ENCODE measurements around the gene SNCB. TPM values are rescaled to one million over a fixed set of nuclear protein-coding genes. Genes with fewer than 3 reads are reported as not detected.
A peak's percentile ranks its signal among the peaks of the same experiment; 100 is the strongest.

The SNCB gene
- total RNA-seq, 5 donors from 2014 or later (not counting 1 experiment from before 2014, with no cell fraction given): not detected

- peak overlapping the region in 2 of 3 donors; percentile 31 to 84 for H3K4me3 Mint-ChIP-seq
- CTCF ChIA-PET: interaction anchor here in 1 of 2 donors (0.6 kb wide), 2 partner anchors 11 to 960 kb away, joined by 4 read pairs; no protein-coding TSS in a partner anchor
- Histone ChIP-seq H3K36me3 (ENCODE audit: control insufficient read depth in 2 of 2, extremely low read depth in 1 of 2, insufficient read depth in 1 of 2, low read length in 1 of 2) (no peaks in the 10 kb centered on the region), H3K4me1 (ENCODE audit: control insufficient read depth in 1 of 2, extremely low read depth in 1 of 2, insufficient read depth in 2 of 2, low read length in 2 of 2) (peaks cover 0 to 26% of the 10 kb centered on the region in 2 experiments), H3K9me3 (no peaks in the 10 kb centered on the region), H3K27ac (ENCODE audit: low read length) (no peak overlapping the region), H3K27me3 (replicated peaks in 1 of 2; ENCODE audit: control insufficient read depth in 2 of 2, extremely low read depth in 1 of 2, insufficient read depth in 2 of 2, low read length in 1 of 2) (peaks cover 2 to 83% of the 10 kb centered on the region in 2 experiments), H3K4me3 (ENCODE audit: control insufficient read depth in 1 of 2, extremely low read depth in 1 of 2, low read length in 1 of 2) (no peak overlapping the region)
- no peak overlapping the region for H3K27ac Mint-ChIP-seq
- no peaks in the 10 kb centered on the region for H3K9me3 Mint-ChIP-seq
- peaks cover 7 to 20% (median 19%) of the 10 kb centered on the region in 3 donors for H3K4me1 Mint-ChIP-seq
- WGBS (ENCODE audit: insufficient coverage): 42% methylated on average over 17 of the region's 19 CpGs
- POLR2A ChIA-PET: no interaction called here
- peaks cover 53 to 70% of the 10 kb centered on the region in 2 donors for H3K27me3 Mint-ChIP-seq
- no peak for ATAC-seq (replicated peaks in 1 of 4)
- H3K36me3 Mint-ChIP-seq: peaks cover 3% of the 10 kb centered on the region
- no peak for DNase-seq
These were observed 11.6 kb downstream of the SNCB start for GRCh38 chr5:176618783-176619182.

DNA sequence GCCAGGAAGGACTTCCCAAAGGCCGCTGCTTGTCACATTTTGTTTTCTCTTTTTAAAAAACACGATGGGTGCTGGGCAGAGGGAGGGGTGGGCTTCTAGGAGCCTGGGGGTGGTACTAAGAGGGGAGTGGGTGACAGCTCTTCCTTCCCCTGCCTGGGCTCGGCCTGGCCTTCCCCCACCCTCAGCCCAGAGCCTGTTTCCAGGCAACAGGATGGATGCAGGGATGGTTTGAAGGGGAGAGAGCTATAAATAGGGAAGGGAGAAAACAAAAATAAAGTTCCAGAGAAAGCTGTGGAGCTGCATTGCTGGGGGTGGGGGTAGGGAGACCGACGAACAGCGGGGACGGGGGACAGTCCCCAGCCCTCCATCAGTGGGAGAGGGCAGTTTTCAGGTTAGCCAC lies 13.8 kb downstream of the SNCB start:
- Mint-ChIP-seq H3K36me3 (peaks cover 3% of the 10 kb centered on the region), H3K27ac (no peak overlapping the region), H3K4me3 (no peak overlapping the region), H3K9me3 (no peaks in the 10 kb centered on the region), H3K27me3 (peaks cover 58 to 76% of the 10 kb centered on the region in 2 donors), H3K4me1 (peaks cover 7 to 20% (median 19%) of the 10 kb centered on the region in 3 donors)
- DNase-seq (no peak), ATAC-seq (replicated peaks in 1 of 4) (no peak)
- no peak overlapping the region for H3K27ac ChIP-seq (ENCODE audit: low read length)
- 53% methylated on average over 3 of the region's 7 CpGs for WGBS (ENCODE audit: insufficient coverage)
- H3K4me3 ChIP-seq (ENCODE audit: control insufficient read depth in 1 of 2, extremely low read depth in 1 of 2, low read length in 1 of 2): no peak overlapping the region
- POLR2A ChIA-PET: interaction anchor here in 1 of 2 donors (0.6 kb wide), 1 partner anchor 175 kb away, joined by 5 read pairs; no protein-coding TSS in a partner anchor
- CTCF ChIA-PET: interaction anchor here in 1 of 2 donors (0.5 to 0.6 kb wide), 2 partner anchors 44 to 199 kb away, joined by 3 to 6 read pairs; no protein-coding TSS in a partner anchor
- H3K36me3 ChIP-seq (ENCODE audit: control insufficient read depth in 2 of 2, extremely low read depth in 1 of 2, insufficient read depth in 1 of 2, low read length in 1 of 2): no peaks in the 10 kb centered on the region
- H3K27me3 ChIP-seq (replicated peaks in 1 of 2; ENCODE audit: control insufficient read depth in 2 of 2, extremely low read depth in 1 of 2, insufficient read depth in 2 of 2, low read length in 1 of 2): peaks cover 2 to 80% of the 10 kb centered on the region in 2 experiments
- peaks cover 0 to 26% of the 10 kb centered on the region in 2 experiments for H3K4me1 ChIP-seq (ENCODE audit: control insufficient read depth in 1 of 2, extremely low read depth in 1 of 2, insufficient read depth in 2 of 2, low read length in 2 of 2)
- H3K9me3 ChIP-seq: no peaks in the 10 kb centered on the region

GRCh38 chr5:176614805-176615478 lies 15.4 kb downstream of the SNCB start:
- H3K9me3 ChIP-seq: no peaks in the 10 kb centered on the region
- Mint-ChIP-seq H3K9me3 (no peaks in the 10 kb centered on the region), H3K36me3 (no peaks in the 10 kb centered on the region), H3K27me3 (peaks cover 54 to 64% of the 10 kb centered on the region in 2 donors), H3K4me3 (no peak overlapping the region), H3K27ac (no peak overlapping the region), H3K4me1 (peaks cover 0 to 18% (median 16%) of the 10 kb centered on the region in 3 donors)
- WGBS (ENCODE audit: insufficient coverage): 66% methylated on average over 3 of the region's 8 CpGs
- ATAC-seq (replicated peaks in 1 of 4): no peak
- DNase-seq: no peak
- no peaks in the 10 kb centered on the region for H3K36me3 ChIP-seq (ENCODE audit: control insufficient read depth in 2 of 2, extremely low read depth in 1 of 2, insufficient read depth in 1 of 2, low read length in 1 of 2)
- no peak overlapping the region for H3K4me3 ChIP-seq (ENCODE audit: control insufficient read depth in 1 of 2, extremely low read depth in 1 of 2, low read length in 1 of 2)
- H3K27me3 ChIP-seq (replicated peaks in 1 of 2; ENCODE audit: control insufficient read depth in 2 of 2, extremely low read depth in 1 of 2, insufficient read depth in 2 of 2, low read length in 1 of 2): peaks cover 2 to 71% of the 10 kb centered on the region in 2 experiments
- H3K4me1 ChIP-seq (ENCODE audit: control insufficient read depth in 1 of 2, extremely low read depth in 1 of 2, insufficient read depth in 2 of 2, low read length in 2 of 2): peaks cover 0 to 23% of the 10 kb centered on the region in 2 experiments
- ChIA-PET POLR2A (no interaction called here), CTCF (no interaction called here)
- no peak overlapping the region for H3K27ac ChIP-seq (ENCODE audit: low read length)

GRCh38 chr5:176612855-176613254 lies 17.5 kb downstream of the SNCB start:
- H3K36me3 Mint-ChIP-seq: no peaks in the 10 kb centered on the region
- H3K4me1 Mint-ChIP-seq: peaks cover 8 to 12% (median 11%) of the 10 kb centered on the region in 3 donors
- no peaks in the 10 kb centered on the region for H3K9me3 Mint-ChIP-seq
- DNase-seq (no peak), ATAC-seq (replicated peaks in 1 of 4) (no peak)
- no peak overlapping the region for H3K27ac Mint-ChIP-seq
- H3K4me3 Mint-ChIP-seq: no peak overlapping the region
- 63% methylated on average over 2 of the region's 2 CpGs for WGBS (ENCODE audit: insufficient coverage)
- ChIA-PET POLR2A (no interaction called here), CTCF (interaction anchor here (0.6 kb wide), 2 partner anchors 23 to 146 kb away, joined by 4 read pairs; no protein-coding TSS in a partner anchor)
- Histone ChIP-seq H3K4me3 (ENCODE audit: control insufficient read depth in 1 of 2, extremely low read depth in 1 of 2, low read length in 1 of 2) (no peak overlapping the region), H3K27ac (ENCODE audit: low read length) (no peak overlapping the region), H3K9me3 (no peaks in the 10 kb centered on the region), H3K36me3 (ENCODE audit: control insufficient read depth in 2 of 2, extremely low read depth in 1 of 2, insufficient read depth in 1 of 2, low read length in 1 of 2) (no peaks in the 10 kb centered on the region), H3K27me3 (replicated peaks in 1 of 2; ENCODE audit: control insufficient read depth in 2 of 2, extremely low read depth in 1 of 2, insufficient read depth in 2 of 2, low read length in 1 of 2) (peaks cover 0 to 64% of the 10 kb centered on the region in 2 experiments), H3K4me1 (ENCODE audit: control insufficient read depth in 1 of 2, extremely low read depth in 1 of 2, insufficient read depth in 2 of 2, low read length in 2 of 2) (peaks cover 0 to 17% of the 10 kb centered on the region in 2 experiments)
- H3K27me3 Mint-ChIP-seq: peaks cover 48 to 52% of the 10 kb centered on the region in 2 donors

- POLR2A ChIA-PET: no interaction called here
- peak overlapping the region in 2 of 3 donors; percentile 22 to 31 for H3K4me3 Mint-ChIP-seq
- peaks cover 0 to 17% of the 10 kb centered on the region in 2 experiments for H3K4me1 ChIP-seq (ENCODE audit: control insufficient read depth in 1 of 2, extremely low read depth in 1 of 2, insufficient read depth in 2 of 2, low read length in 2 of 2)
- peaks cover 40 to 43% of the 10 kb centered on the region in 2 donors for H3K27me3 Mint-ChIP-seq
- H3K36me3 Mint-ChIP-seq: no peaks in the 10 kb centered on the region
- WGBS (ENCODE audit: insufficient coverage): 98% methylated on average over 6 of the region's 6 CpGs
- peak overlapping the region; percentile 19 to 63 for H3K27ac Mint-ChIP-seq
- CTCF ChIA-PET: interaction anchor here in 1 of 2 donors (0.6 kb wide), 2 partner anchors 22 to 888 kb away, joined by 3 to 4 read pairs; no protein-coding TSS in a partner anchor
- DNase-seq: no peak
- H3K4me1 Mint-ChIP-seq: peaks cover 8 to 12% (median 11%) of the 10 kb centered on the region in 3 donors
- H3K9me3 Mint-ChIP-seq: no peaks in the 10 kb centered on the region
- no peaks in the 10 kb centered on the region for H3K9me3 ChIP-seq
- H3K36me3 ChIP-seq (ENCODE audit: control insufficient read depth in 2 of 2, extremely low read depth in 1 of 2, insufficient read depth in 1 of 2, low read length in 1 of 2): no peaks in the 10 kb centered on the region
- no peak for ATAC-seq (replicated peaks in 1 of 4)
- H3K4me3 ChIP-seq (ENCODE audit: control insufficient read depth in 1 of 2, extremely low read depth in 1 of 2, low read length in 1 of 2): no peak overlapping the region
- peaks cover 0 to 55% of the 10 kb centered on the region in 2 experiments for H3K27me3 ChIP-seq (replicated peaks in 1 of 2; ENCODE audit: control insufficient read depth in 2 of 2, extremely low read depth in 1 of 2, insufficient read depth in 2 of 2, low read length in 1 of 2)
- H3K27ac ChIP-seq (ENCODE audit: low read length): no peak overlapping the region
These were observed 18.3 kb downstream of the SNCB start for GRCh38 chr5:176612008-176612407.

- Histone ChIP-seq H3K4me3 (ENCODE audit: control insufficient read depth in 1 of 2, extremely low read depth in 1 of 2, low read length in 1 of 2) (no peak overlapping the region), H3K27ac (ENCODE audit: low read length) (no peak overlapping the region), H3K9me3 (no peaks in the 10 kb centered on the region), H3K27me3 (replicated peaks in 1 of 2; ENCODE audit: control insufficient read depth in 2 of 2, extremely low read depth in 1 of 2, insufficient read depth in 2 of 2, low read length in 1 of 2) (peaks cover 0 to 50% of the 10 kb centered on the region in 2 experiments), H3K36me3 (ENCODE audit: control insufficient read depth in 2 of 2, extremely low read depth in 1 of 2, insufficient read depth in 1 of 2, low read length in 1 of 2) (no peaks in the 10 kb centered on the region), H3K4me1 (ENCODE audit: control insufficient read depth in 1 of 2, extremely low read depth in 1 of 2, insufficient read depth in 2 of 2, low read length in 2 of 2) (peaks cover 0 to 17% of the 10 kb centered on the region in 2 experiments)
- Mint-ChIP-seq H3K4me1 (peaks cover 8 to 12% (median 11%) of the 10 kb centered on the region in 3 donors), H3K9me3 (no peaks in the 10 kb centered on the region), H3K27me3 (peaks cover 35 to 38% of the 10 kb centered on the region in 2 donors), H3K4me3 (peak overlapping the region; percentile 22 to 32 (median 31)), H3K27ac (peak overlapping the region; percentile 44 to 63), H3K36me3 (no peaks in the 10 kb centered on the region)
- ChIA-PET CTCF (no interaction called here), POLR2A (interaction anchor here (0.6 to 0.7 kb wide), 2 partner anchors 135 to 193 kb away, joined by 3 read pairs; no protein-coding TSS in a partner anchor)
- ATAC-seq (replicated peaks in 1 of 4) (no peak), DNase-seq (peak in 29 of 35 experiments; percentile 13 to 76 (median 41))
- WGBS (ENCODE audit: insufficient coverage): 21% methylated on average over 5 of the region's 10 CpGs
These were observed 18.9 kb downstream of the SNCB start for GRCh38 chr5:176611435-176611834.

Data from T-cell (primary cell).